Sigmoid colon (tissue), 4 donors: Measurements from ENCODE around the gene MYLK4.

ENCODE experiments used
- CTCF ChIP-seq, 4 experiments: fragments of 450-650 bp in 3 of 4; fragments of 200-600 bp in 1 of 4; IDR thresholded peaks; one replicate each; pipeline ENCODE4 v1.5.1; 2016 to 2019; ENCODE audit warnings: antibody characterized with exemption in 4 of 4, mild to moderate bottlenecking in 3 of 4, moderate library complexity in 2 of 4
- EP300 ChIP-seq, 4 donors: sonication (generic); formaldehyde crosslinking; IDR thresholded peaks; one replicate each; pipeline ENCODE4 v1.6.1; 2017; ENCODE audit warnings: antibody characterized with exemption in 4 of 4
- POLR2AphosphoS5 ChIP-seq, 4 donors: sonication (generic); formaldehyde crosslinking; IDR thresholded peaks; one replicate each; pipeline ENCODE4 v1.6.1; 2017; ENCODE audit warnings: antibody characterized with exemption in 4 of 4

GRCh38 chr6:2744778-2745177, 5.9 kb downstream of the MYLK4 start:
- no peak for TF ChIP-seq CTCF (IDR thresholded peaks at IDR 0.05)
- TF ChIP-seq POLR2AphosphoS5 (IDR thresholded peaks at IDR 0.05) = no peak
- TF ChIP-seq EP300 (IDR thresholded peaks at IDR 0.05) = no peak
